Spleen (tissue), 11 donors: ENCODE results near the gene UBE2S. TPM values are rescaled to one million over a fixed set of nuclear protein-coding genes. Genes with fewer than 3 reads are reported as not detected.
"Not testable (repeated sequence)": the region's sequence is repeated elsewhere in the genome, so short reads cannot be mapped to it uniquely, and the experiment has no call there.

Experiments
- DNase-seq: peaks from one replicate; pipeline ENCODE4 v3.0.0-alpha.2; 2020
- H3K27ac ChIP-seq, 8 donors: fragments of 200-600 bp; sonication (generic) in 7 of 8; 1 replicate in 4 of 8; 2 replicates in 4 of 8; pipeline versions ENCODE4 v1.5.0 to v1.8.0; 2016 to 2021; ENCODE audit warnings: inconsistent platforms in 4 of 8, mild to moderate bottlenecking in 4 of 8, moderate library complexity in 1 of 8
- H3K27me3 ChIP-seq, 7 donors: fragments of 200-600 bp; sonication (generic) in 6 of 7; replicated peaks in 1 of 7; 1 replicate in 4 of 7; 2 replicates in 3 of 7; pipeline versions ENCODE4 v1.5.0 to v1.8.0; 2016 to 2021; ENCODE audit warnings: inconsistent platforms in 3 of 7, mild to moderate bottlenecking in 1 of 7
- H3K36me3 ChIP-seq, 6 donors: fragments of 200-600 bp; sonication (generic) in 5 of 6; 1 replicate in 4 of 6; 2 replicates in 2 of 6; pipeline versions ENCODE4 v1.5.0 to v1.8.0; 2016 to 2021; ENCODE audit warnings: inconsistent platforms in 2 of 6
- H3K4me1 ChIP-seq, 6 donors: fragments of 200-600 bp; sonication (generic) in 5 of 6; 1 replicate in 3 of 6; 2 replicates in 3 of 6; pipeline versions ENCODE4 v1.5.0 to v1.8.0; 2016 to 2021; ENCODE audit warnings: inconsistent platforms in 3 of 6
- H3K4me3 ChIP-seq, 8 donors: fragments of 200-600 bp; sonication (generic) in 7 of 8; 1 replicate in 4 of 8; 2 replicates in 4 of 8; pipeline versions ENCODE4 v1.5.0 to v1.8.0; 2016 to 2021; ENCODE audit warnings: inconsistent platforms in 4 of 8, mild to moderate bottlenecking in 4 of 8, moderate library complexity in 2 of 8
- H3K9me3 ChIP-seq, 8 donors: fragments of 200-600 bp; sonication (generic) in 7 of 8; 1 replicate in 4 of 8; 2 replicates in 4 of 8; pipeline versions ENCODE4 v1.5.0 to v1.8.0; 2016 to 2021; ENCODE audit warnings: inconsistent platforms in 4 of 8
- POLR2A ChIP-seq, 3 donors: fragments of 450-650 bp; IDR thresholded peaks; one replicate each; pipeline ENCODE4 v1.5.1; 2017; ENCODE audit warnings: antibody characterized with exemption in 3 of 3, mild to moderate bottlenecking in 1 of 3
- POLR2AphosphoS5 ChIP-seq, 3 donors: sonication (generic); formaldehyde crosslinking; IDR thresholded peaks; one replicate each; pipeline ENCODE4 v1.5.1; 2017; ENCODE audit warnings: antibody characterized with exemption in 3 of 3
- WGBS, 5 donors: extraction: QIAGEN DNeasy Blood & Tissue Kit in 3 of 5; methylation state at CpG; one replicate each; pipeline versions ENCODE4 v1.1.5 to v1.1.7; 2013 to 2018; 5-methylcytosine and 5-hydroxymethylcytosine counted together
- intact Hi-C: fragments of 100-400 bp; cut with DNase I; formaldehyde crosslinking; loops from one replicate; pipeline ENCODE4 v1.15.0; 2023; ENCODE audit warnings: low total_unique reads
- polyA plus RNA-seq, 3 donors: library from polyadenylated mRNA; stranded (reverse); fragments of 200-250 nt; gene quantifications; one replicate each; pipeline ENCODE4 v1.2.1, GENCODE V29; 2013
- total RNA-seq, 7 donors: library from RNA; depleted of rRNA in 3 of 7; stranded (reverse); fragments of >200 nt in 3 of 7; fragmentation: NEBNext Ultra II Directional in 4 of 7; extraction: Animal tissue kit (Norgen Biotek cat#: 25700) in 4 of 7; gene quantifications; one replicate each; pipeline versions ENCODE4 v1.1.0 to v1.2.1, GENCODE V29; 2016 to 2021
- TF ChIP-seq, protein P1 (sequence below), 11 experiments: fragments of 200-600 bp in 7 of 11; fragments of 450-650 bp in 4 of 11; sonication (generic) in 4 of 11; IDR thresholded peaks in 8 of 11; conservative IDR thresholded peaks in 3 of 11; 1 replicate in 7 of 11; 2 replicates in 4 of 11; pipeline versions ENCODE4 v1.4.0 to v1.8.0; 2016 to 2021; ENCODE audit warnings: antibody characterized with exemption in 11 of 11, inconsistent platforms in 4 of 11, mild to moderate bottlenecking in 1 of 11
- donor health status: healthy with polysubstance abuse.
- donor health status: DM: no; HTN: no; CAD: no; lungs with moderate emphysema.
- donor health status: DM: no; HTN: no; CAD: no.
- donor health status: Bipolar disorder and iron deficiency.
- donor health status: healthy.
- donor health status: DM: no; HTN: no; CAD: no.
- donor health status: DM: yes; HTN: yes; CAD: no.

Gene UBE2S
- total and polyA plus RNA-seq, 10 donors = 4.9 to 40.8 (median 19.5) TPM

DNA sequence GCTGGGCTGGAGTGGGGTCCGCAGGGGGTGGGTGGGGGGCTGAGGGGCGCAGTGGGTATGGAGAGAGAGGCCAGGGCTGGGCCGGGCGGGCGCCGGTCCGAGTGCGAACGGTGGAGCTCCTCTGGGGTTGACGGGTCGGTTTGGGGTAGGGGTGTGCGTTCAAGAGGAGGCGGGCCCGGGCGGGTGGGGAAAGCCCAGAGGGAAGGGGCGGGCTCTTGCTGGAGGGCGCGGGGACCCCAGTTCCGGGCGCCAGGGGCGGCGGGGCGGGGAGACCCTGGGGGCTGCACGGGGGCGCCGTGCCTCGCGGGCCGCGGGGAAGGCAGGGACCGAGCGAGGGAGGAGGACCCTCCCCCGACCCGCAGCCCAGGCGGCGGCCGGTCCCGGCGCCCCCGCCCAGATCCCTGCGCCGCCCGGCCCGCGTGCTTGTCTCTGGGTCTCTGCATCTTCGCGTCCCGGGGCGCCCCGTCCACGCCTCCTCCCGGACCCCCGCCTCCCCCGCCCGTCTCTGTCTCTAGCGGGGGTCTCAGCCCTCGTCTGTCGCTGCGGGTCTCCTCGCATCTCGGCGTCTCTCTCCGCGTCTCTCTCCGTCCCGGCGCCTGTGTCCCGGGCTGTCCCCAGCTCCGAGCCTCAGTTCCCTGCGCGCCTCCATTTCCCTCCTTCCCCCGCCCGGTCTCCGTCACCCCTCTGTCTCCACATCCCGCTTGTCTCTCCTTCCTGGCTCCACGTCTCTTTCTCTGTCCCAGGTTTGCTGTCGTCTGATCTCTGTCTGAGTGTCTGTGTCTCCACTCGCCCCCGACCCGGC is 43.8 kb upstream of the UBE2S start:
- WGBS, 5 donors = 2 to 3% (median 2%) methylated on average over 34 to 80 of the region's 80 CpGs
- Histone ChIP-seq H3K27me3 (peaks cover 8 to 57% (median 29%) of the 10 kb centered on the region in 7 donors), H3K9me3 (no peaks in the 10 kb centered on the region), H3K27ac (no peak overlapping the region), H3K4me1 (peaks cover 10 to 24% (median 20%) of the 10 kb centered on the region in 6 donors), H3K4me3 (peak overlapping the region in 5 of 8 donors; percentile 1 to 57 (median 21)), H3K36me3 (peaks cover 0 to 28% (median 8%) of the 10 kb centered on the region in 6 donors)
- intact Hi-C loops = no loop called here
- DNase-seq = no peak
- TF ChIP-seq POLR2A (IDR thresholded peaks at IDR 0.05) = no peak
- TF ChIP-seq, protein P1, sequence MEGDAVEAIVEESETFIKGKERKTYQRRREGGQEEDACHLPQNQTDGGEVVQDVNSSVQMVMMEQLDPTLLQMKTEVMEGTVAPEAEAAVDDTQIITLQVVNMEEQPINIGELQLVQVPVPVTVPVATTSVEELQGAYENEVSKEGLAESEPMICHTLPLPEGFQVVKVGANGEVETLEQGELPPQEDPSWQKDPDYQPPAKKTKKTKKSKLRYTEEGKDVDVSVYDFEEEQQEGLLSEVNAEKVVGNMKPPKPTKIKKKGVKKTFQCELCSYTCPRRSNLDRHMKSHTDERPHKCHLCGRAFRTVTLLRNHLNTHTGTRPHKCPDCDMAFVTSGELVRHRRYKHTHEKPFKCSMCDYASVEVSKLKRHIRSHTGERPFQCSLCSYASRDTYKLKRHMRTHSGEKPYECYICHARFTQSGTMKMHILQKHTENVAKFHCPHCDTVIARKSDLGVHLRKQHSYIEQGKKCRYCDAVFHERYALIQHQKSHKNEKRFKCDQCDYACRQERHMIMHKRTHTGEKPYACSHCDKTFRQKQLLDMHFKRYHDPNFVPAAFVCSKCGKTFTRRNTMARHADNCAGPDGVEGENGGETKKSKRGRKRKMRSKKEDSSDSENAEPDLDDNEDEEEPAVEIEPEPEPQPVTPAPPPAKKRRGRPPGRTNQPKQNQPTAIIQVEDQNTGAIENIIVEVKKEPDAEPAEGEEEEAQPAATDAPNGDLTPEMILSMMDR (IDR thresholded peaks at IDR 0.05 in 8 of 11, conservative IDR thresholded peaks at IDR 0.05 in 3 of 11) = no peak
- TF ChIP-seq POLR2AphosphoS5 (IDR thresholded peaks at IDR 0.05) = no peak

DNA sequence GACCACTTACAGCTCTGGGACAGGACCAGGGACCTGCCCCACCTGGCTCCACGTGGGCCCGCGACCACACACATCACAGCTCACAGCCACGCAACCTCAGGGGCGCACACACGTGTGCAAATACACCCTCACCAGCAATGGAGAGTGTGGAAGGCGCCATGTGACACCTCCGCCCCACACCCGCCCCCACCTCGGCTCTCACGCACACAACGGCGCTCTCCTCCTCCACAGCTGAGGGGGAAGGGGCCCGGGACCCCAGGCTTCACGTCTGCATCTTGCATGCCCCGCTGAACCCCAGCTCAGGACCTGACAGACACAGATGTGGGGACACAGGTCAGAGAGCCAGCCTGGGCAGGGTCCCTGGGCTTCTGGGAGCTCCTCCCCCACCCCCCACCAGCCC is 41.9 kb upstream of the UBE2S start:
- peaks cover 0 to 9% (median 3%) of the 10 kb centered on the region in 6 donors for H3K36me3 ChIP-seq
- 37 to 46% (median 39%) methylated on average over 6 to 16 of the region's 16 CpGs for WGBS, 5 donors
- no peak overlapping the region for H3K4me3 ChIP-seq
- peaks cover 10 to 24% (median 20%) of the 10 kb centered on the region in 6 donors for H3K4me1 ChIP-seq
- peaks cover 8 to 76% (median 40%) of the 10 kb centered on the region in 7 donors for H3K27me3 ChIP-seq
- no peak overlapping the region for H3K27ac ChIP-seq
- TF ChIP-seq POLR2A (IDR thresholded peaks at IDR 0.05) = no peak
- no peak for TF ChIP-seq POLR2AphosphoS5 (IDR thresholded peaks at IDR 0.05)
- TF ChIP-seq, protein P1 (IDR thresholded peaks at IDR 0.05 in 8 of 11, conservative IDR thresholded peaks at IDR 0.05 in 3 of 11) = no peak
- no peaks in the 10 kb centered on the region for H3K9me3 ChIP-seq
- intact Hi-C loops = no loop called here
- no peak for DNase-seq

DNA sequence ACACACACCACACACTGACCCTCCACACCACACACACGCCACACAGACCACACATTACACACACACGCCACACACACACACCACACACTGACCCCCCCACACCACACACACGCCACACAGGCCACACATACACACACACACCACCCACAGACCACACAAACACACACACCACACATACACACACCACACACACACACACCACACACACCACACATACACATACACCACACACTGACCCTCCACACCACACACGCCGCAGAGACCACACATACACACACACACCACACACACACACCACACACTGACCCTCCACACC is 40.5 kb upstream of the UBE2S start:
- peaks cover 8 to 87% (median 51%) of the 10 kb centered on the region in 7 donors for H3K27me3 ChIP-seq
- H3K36me3 ChIP-seq, intact Hi-C loops, H3K27ac ChIP-seq, H3K9me3 ChIP-seq, DNase-seq, H3K4me3 ChIP-seq: not testable (repeated sequence)
- WGBS, 5 donors = 84 to 91% (median 87%) methylated on average over 5 of the region's 5 CpGs
- peaks cover 10 to 27% (median 19%) of the 10 kb centered on the region in 6 donors for H3K4me1 ChIP-seq

DNA sequence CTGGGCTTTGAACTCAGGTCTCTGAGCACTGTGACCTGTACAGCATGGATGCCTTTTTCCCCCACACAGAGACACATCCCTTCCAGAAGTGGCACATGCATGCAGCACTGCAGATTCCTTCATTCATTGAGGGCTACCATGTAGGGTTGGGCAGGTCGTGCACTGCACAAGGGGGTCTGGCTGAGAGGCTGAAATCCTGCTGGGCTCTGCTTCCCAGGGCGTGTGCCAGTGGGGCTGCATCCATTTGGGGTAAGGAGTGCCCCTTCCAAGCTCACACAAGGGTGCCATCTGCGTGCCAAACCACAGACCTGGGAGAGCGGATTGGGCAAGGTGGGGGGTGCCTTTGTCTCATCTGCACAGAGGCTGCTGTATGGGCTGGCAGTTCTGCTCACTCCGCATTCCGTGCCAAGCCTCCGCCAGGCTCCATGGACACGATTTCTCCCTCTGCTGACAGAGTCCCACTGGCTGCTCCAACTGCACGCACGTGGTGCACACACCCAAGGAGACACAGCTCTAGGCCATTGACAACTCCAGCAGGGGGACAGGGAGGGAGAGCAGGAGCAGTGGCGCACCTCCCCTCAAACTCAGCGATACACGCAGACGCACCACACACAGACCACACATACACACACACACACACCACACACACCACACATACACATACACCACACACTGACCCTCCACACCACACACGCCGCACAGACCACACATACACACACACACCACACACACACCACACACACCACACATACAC is 40.0 kb upstream of the UBE2S start:
- no peak overlapping the region for H3K27ac ChIP-seq
- H3K36me3 ChIP-seq = no peaks in the 10 kb centered on the region
- peaks cover 10 to 27% (median 17%) of the 10 kb centered on the region in 6 donors for H3K4me1 ChIP-seq
- DNase-seq = no peak
- intact Hi-C loops = no loop called here
- TF ChIP-seq, protein P1 (IDR thresholded peaks at IDR 0.05 in 8 of 11, conservative IDR thresholded peaks at IDR 0.05 in 3 of 11) = no peak
- TF ChIP-seq POLR2A (IDR thresholded peaks at IDR 0.05) = no peak
- no peak for TF ChIP-seq POLR2AphosphoS5 (IDR thresholded peaks at IDR 0.05)
- H3K4me3 ChIP-seq = no peak overlapping the region
- no peaks in the 10 kb centered on the region for H3K9me3 ChIP-seq
- peaks cover 8 to 87% (median 52%) of the 10 kb centered on the region in 7 donors for H3K27me3 ChIP-seq
- WGBS, 5 donors = 27 to 42% (median 41%) methylated on average over 15 to 16 of the region's 16 CpGs
